SJSA1 (cell line): ENCODE measurements around the gene ZNF135. TPM values are rescaled to one million over a fixed set of nuclear protein-coding genes. Genes with fewer than 3 reads are reported as not detected.

ENCODE experiments used
- DNase-seq, 2 experiments: peaks; one replicate each; pipeline ENCODE4 v3.0.0-alpha.2; 2015 to 2020; ENCODE audit warnings: low spot score in 2 of 2, low read depth in 1 of 2
- H3K27ac ChIP-seq: fragments of 250-450 bp; sonication (Bioruptor Pico); 2 replicates; pipeline ENCODE4 v1.5.1; 2020; ENCODE audit warnings: mild to moderate bottlenecking, moderate library complexity
- H3K27me3 ChIP-seq: fragments of 250-450 bp; sonication (Bioruptor Pico); replicated peaks from 2 replicates; pipeline ENCODE4 v1.5.1; 2020; ENCODE audit warnings: mild to moderate bottlenecking, moderate library complexity
- H3K36me3 ChIP-seq: fragments of 250-450 bp; sonication (Bioruptor Pico); 2 replicates; pipeline ENCODE4 v1.5.1; 2020; ENCODE audit warnings: mild to moderate bottlenecking
- H3K4me1 ChIP-seq: fragments of 250-450 bp; sonication (Bioruptor Pico); replicated peaks from 2 replicates; pipeline ENCODE4 v1.6.1; 2021; ENCODE audit warnings: mild to moderate bottlenecking
- H3K4me3 ChIP-seq: fragments of 250-450 bp; sonication (Bioruptor Pico); 2 replicates; pipeline ENCODE4 v1.5.1; 2020; ENCODE audit warnings: mild to moderate bottlenecking
- H3K9me3 ChIP-seq: fragments of 250-450 bp; sonication (Bioruptor Pico); replicated peaks from 2 replicates; pipeline ENCODE4 v1.5.1; 2020; ENCODE audit warnings: mild to moderate bottlenecking
- total RNA-seq: library from RNA; depleted of rRNA; stranded (reverse); fragments of >200 nt; shearing (Covaris generic); gene quantifications from 2 replicates; pipeline ENCODE4 v1.2.3, GENCODE V29; 2014

The ZNF135 gene
- total RNA-seq, 1 experiment from 2014 or later: not detected

GRCh38 chr19:58038688-58039204, 20.3 kb upstream of the ZNF135 start:
- Histone ChIP-seq H3K27me3 (no peaks in the 10 kb centered on the region), H3K36me3 (no peaks in the 10 kb centered on the region), H3K9me3 (peaks cover 28% of the 10 kb centered on the region), H3K27ac (no peak overlapping the region), H3K4me3 (no peak overlapping the region), H3K4me1 (no peaks in the 10 kb centered on the region)
- no peak for DNase-seq

GRCh38 chr19:58040751-58041525, 18.1 kb upstream of the ZNF135 start:
- no peak for DNase-seq
- Histone ChIP-seq H3K36me3 (no peaks in the 10 kb centered on the region), H3K27ac (no peak overlapping the region), H3K27me3 (no peaks in the 10 kb centered on the region), H3K4me1 (no peaks in the 10 kb centered on the region), H3K9me3 (peaks cover 32% of the 10 kb centered on the region), H3K4me3 (no peak overlapping the region)

GRCh38 chr19:58042495-58043340, 16.4 kb upstream of the ZNF135 start:
- H3K4me3 ChIP-seq: no peak overlapping the region

GRCh38 chr19:58044391-58044790, 14.7 kb upstream of the ZNF135 start:
- no peaks in the 10 kb centered on the region for H3K27me3 ChIP-seq
- no peak for DNase-seq
- H3K4me3 ChIP-seq: no peak overlapping the region
- H3K36me3 ChIP-seq: no peaks in the 10 kb centered on the region
- peaks cover 23% of the 10 kb centered on the region for H3K9me3 ChIP-seq
- H3K4me1 ChIP-seq: no peaks in the 10 kb centered on the region
- H3K27ac ChIP-seq: no peak overlapping the region

More at GRCh38 chr19:58042495-58043340, 16.4 kb upstream of the ZNF135 start:
- Histone ChIP-seq H3K4me1 (no peaks in the 10 kb centered on the region), H3K27me3 (no peaks in the 10 kb centered on the region), H3K36me3 (no peaks in the 10 kb centered on the region), H3K9me3 (peaks cover 34% of the 10 kb centered on the region), H3K27ac (no peak overlapping the region)
- no peak for DNase-seq

- no peaks in the 10 kb centered on the region for H3K27me3 ChIP-seq
- peaks cover 23% of the 10 kb centered on the region for H3K9me3 ChIP-seq
- no peaks in the 10 kb centered on the region for H3K36me3 ChIP-seq
- H3K27ac ChIP-seq: no peak overlapping the region
- no peak overlapping the region for H3K4me3 ChIP-seq
- no peak for DNase-seq
- H3K4me1 ChIP-seq: no peaks in the 10 kb centered on the region
These were observed 14.2 kb upstream of the ZNF135 start for GRCh38 chr19:58044886-58045285.

GRCh38 chr19:58045411-58046050, 13.6 kb upstream of the ZNF135 start:
- no peaks in the 10 kb centered on the region for H3K27me3 ChIP-seq
- no peaks in the 10 kb centered on the region for H3K4me1 ChIP-seq
- peaks cover 20% of the 10 kb centered on the region for H3K9me3 ChIP-seq
- no peak overlapping the region for H3K27ac ChIP-seq
- DNase-seq: no peak
- no peaks in the 10 kb centered on the region for H3K36me3 ChIP-seq
- H3K4me3 ChIP-seq: no peak overlapping the region

- Histone ChIP-seq H3K4me1 (no peaks in the 10 kb centered on the region), H3K4me3 (no peak overlapping the region), H3K27me3 (no peaks in the 10 kb centered on the region), H3K27ac (no peak overlapping the region), H3K9me3 (peaks cover 17% of the 10 kb centered on the region), H3K36me3 (no peaks in the 10 kb centered on the region)
- no peak for DNase-seq
These were observed 12.2 kb upstream of the ZNF135 start for GRCh38 chr19:58046856-58047255.

- Histone ChIP-seq H3K27ac (no peak overlapping the region), H3K27me3 (no peaks in the 10 kb centered on the region), H3K4me3 (no peak overlapping the region), H3K36me3 (no peaks in the 10 kb centered on the region), H3K9me3 (peaks cover 18% of the 10 kb centered on the region), H3K4me1 (no peaks in the 10 kb centered on the region)
- no peak for DNase-seq
These were observed 11.4 kb upstream of the ZNF135 start for GRCh38 chr19:58047672-58048071.

GRCh38 chr19:58052256-58052655, 6.8 kb upstream of the ZNF135 start:
- Histone ChIP-seq H3K4me1 (no peaks in the 10 kb centered on the region), H3K27me3 (no peaks in the 10 kb centered on the region), H3K4me3 (no peak overlapping the region), H3K9me3 (peaks cover 8% of the 10 kb centered on the region), H3K36me3 (no peaks in the 10 kb centered on the region), H3K27ac (no peak overlapping the region)
- DNase-seq: no peak

GRCh38 chr19:58053480-58054156, 5.5 kb upstream of the ZNF135 start:
- Histone ChIP-seq H3K27me3 (no peaks in the 10 kb centered on the region), H3K9me3 (peaks cover 8% of the 10 kb centered on the region), H3K27ac (no peak overlapping the region), H3K4me3 (no peak overlapping the region), H3K4me1 (no peaks in the 10 kb centered on the region), H3K36me3 (no peaks in the 10 kb centered on the region)
- no peak for DNase-seq

GRCh38 chr19:58054901-58055874, 3.9 kb upstream of the ZNF135 start:
- H3K4me3 ChIP-seq: no peak overlapping the region
- no peak overlapping the region for H3K27ac ChIP-seq
- no peaks in the 10 kb centered on the region for H3K36me3 ChIP-seq
- no peaks in the 10 kb centered on the region for H3K4me1 ChIP-seq
- no peak for DNase-seq
- H3K27me3 ChIP-seq: no peaks in the 10 kb centered on the region
- H3K9me3 ChIP-seq: peaks cover 13% of the 10 kb centered on the region

- H3K4me1 ChIP-seq: no peaks in the 10 kb centered on the region
- DNase-seq: no peak
- H3K27ac ChIP-seq: no peak overlapping the region
- no peak overlapping the region for H3K4me3 ChIP-seq
- peaks cover 15% of the 10 kb centered on the region for H3K9me3 ChIP-seq
- H3K36me3 ChIP-seq: no peaks in the 10 kb centered on the region
- H3K27me3 ChIP-seq: no peaks in the 10 kb centered on the region
These were observed 2.8 kb upstream of the ZNF135 start for GRCh38 chr19:58056261-58056660.
